ENCODE measurements around the gene CYP39A1. TPM values are rescaled to one million over a fixed set of nuclear protein-coding genes. Genes with fewer than 3 reads are reported as not detected.

The CYP39A1 gene
- total RNA-seq, 1 donor from 2014 or later = 13.5 TPM

- DNase-seq = no peak
These were observed 141.3 kb downstream of the CYP39A1 start for GRCh38 chr6:46511320-46511719.

- peak; percentile 24 for DNase-seq
These were observed 142.0 kb downstream of the CYP39A1 start for GRCh38 chr6:46510651-46511050.

GRCh38 chr6:46509981-46510510, 142.6 kb downstream of the CYP39A1 start:
- DNase-seq = no peak

- DNase-seq = no peak
These were observed 143.6 kb downstream of the CYP39A1 start for GRCh38 chr6:46509063-46509462.

DNA sequence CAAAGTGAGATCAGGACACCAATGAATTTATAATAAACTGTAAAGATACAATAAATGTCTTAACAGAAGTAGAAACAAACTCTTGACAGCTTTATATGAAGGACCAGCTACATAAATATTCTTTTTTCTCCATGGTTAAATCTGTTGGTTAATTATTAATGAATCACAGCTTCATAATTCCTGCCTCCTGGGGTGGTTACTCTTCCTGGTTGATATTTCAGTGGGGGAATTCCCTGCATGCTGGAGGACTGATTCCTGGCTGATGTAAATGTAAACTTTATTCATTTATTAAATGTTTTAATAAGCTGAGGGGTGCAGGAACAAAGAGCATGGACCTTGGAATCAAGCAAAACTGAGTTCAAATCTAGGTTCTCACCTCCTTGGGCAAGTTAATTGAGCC, 145.2 kb downstream of the CYP39A1 start:
- DNase-seq = no peak

- DNase-seq = no peak
These were observed 146.7 kb downstream of the CYP39A1 start for GRCh38 chr6:46505693-46506512.

GRCh38 chr6:46504242-46504641, 148.4 kb downstream of the CYP39A1 start:
- DNase-seq = no peak

GRCh38 chr6:46502486-46503119, 150.0 kb downstream of the CYP39A1 start:
- DNase-seq = no peak

- no peak for DNase-seq
These were observed 151.2 kb downstream of the CYP39A1 start for GRCh38 chr6:46501136-46502089.

DNA sequence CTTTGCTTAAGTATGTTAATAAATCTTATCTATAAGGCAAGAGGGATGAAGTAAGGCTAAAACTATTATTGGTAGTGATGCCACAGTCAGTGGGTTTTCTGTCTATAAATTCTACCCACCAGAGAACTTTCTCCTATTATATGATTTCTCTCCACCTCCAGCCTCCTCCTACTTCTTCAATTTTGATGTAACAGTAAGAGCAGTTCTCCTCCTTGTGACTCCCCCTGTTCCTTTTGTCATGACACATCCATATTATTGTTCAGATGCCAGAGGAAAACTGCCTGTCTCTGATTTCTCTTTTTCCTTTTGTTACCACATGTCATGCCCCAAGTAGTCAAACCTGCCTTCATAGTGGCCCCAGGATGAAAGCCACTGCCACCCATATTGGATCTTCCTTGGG, 152.2 kb downstream of the CYP39A1 start:
- DNase-seq = no peak

Other genes with a start within 250 kb of the CYP39A1 start
- gene RCAN2, start 161.4 kb downstream of the CYP39A1 start, total RNA-seq = 10.8 TPM
- gene SLC25A27, start 157 bp upstream of the CYP39A1 start, total RNA-seq = 20.1 TPM
- 1.4 TPM for gene TDRD6, start 35.1 kb upstream of the CYP39A1 start, total RNA-seq
- gene PLA2G7, start 82.6 kb upstream of the CYP39A1 start, total RNA-seq = 0.82 TPM
- 0.31 TPM for gene ANKRD66, start 94.1 kb upstream of the CYP39A1 start, total RNA-seq
- gene MEP1A, start 140.6 kb upstream of the CYP39A1 start, total RNA-seq = not detected

Data from tongue (tissue), 2 donors.